ENCODE results near the gene PRG3. TPM values are rescaled to one million over a fixed set of nuclear protein-coding genes. Genes with fewer than 3 reads are reported as not detected.

PRG3 gene
- total RNA-seq, 1 experiment from 2014 or later, result not detected

- Mint-ChIP-seq H3K27ac (no peak overlapping the region), H3K4me3 (no peak overlapping the region), H3K36me3 (ENCODE audit: insufficient read depth in 1 of 3, low read depth in 3 of 3) (no peaks in the 10 kb centered on the region), H3K27me3 (ENCODE audit: low read depth) (peaks cover 44% of the 10 kb centered on the region), H3K4me1 (no peaks in the 10 kb centered on the region), H3K9me3 (no peaks in the 10 kb centered on the region)
- no peak for DNase-seq
- Histone ChIP-seq H3K4ac (ENCODE audit: low read depth, low read length) (no peak overlapping the region), H3K9me3 (ENCODE audit: control insufficient read depth, low read depth, low read length) (no peaks in the 10 kb centered on the region), H2AFZ (ENCODE audit: low read length) (no peak overlapping the region), H4K20me1 (ENCODE audit: control insufficient read depth, insufficient read depth, insufficient read length) (no peaks in the 10 kb centered on the region), H3T11ph (ENCODE audit: low read length) (no peak overlapping the region), H3K23ac (ENCODE audit: insufficient read length, low read depth, low read length) (no peak overlapping the region), H3K4me2 (ENCODE audit: insufficient read depth, insufficient read length, low read length) (no peak overlapping the region), H2BK12ac (ENCODE audit: insufficient read length, low read depth, low read length) (no peak overlapping the region), H2AK5ac (ENCODE audit: insufficient read length, low read length) (no peak overlapping the region), H3K18ac (ENCODE audit: insufficient read length, low read depth, low read length) (no peak overlapping the region), H3K4me1 (ENCODE audit: insufficient read depth, low read length) (no peaks in the 10 kb centered on the region), H3K27me3 (ENCODE audit: insufficient read depth, low read length) (no peaks in the 10 kb centered on the region; the same call in 1 of the 2 replicates), H3K27ac (ENCODE audit: insufficient read length, low read depth, low read length) (no peak overlapping the region), H4K8ac (replicated peaks; ENCODE audit: insufficient read length, low read depth, low read length) (no peak overlapping the region), H3K14ac (ENCODE audit: insufficient read depth, low read length) (no peak overlapping the region), H2BK120ac (ENCODE audit: low read depth, low read length, poor library complexity, severe bottlenecking) (no peak overlapping the region), H3K56ac (ENCODE audit: insufficient read length, low read depth, low read length) (no peak overlapping the region), H2BK5ac (ENCODE audit: insufficient read length, low read length) (no peak overlapping the region), H3K9ac (ENCODE audit: extremely low read depth, insufficient read length, low read length) (no peak overlapping the region), H3K23me2 (ENCODE audit: insufficient read length, low read depth, low read length, poor library complexity, severe bottlenecking) (no peaks in the 10 kb centered on the region), H3K79me1 (ENCODE audit: insufficient read depth, low read depth, low read length, poor library complexity, severe bottlenecking) (no peaks in the 10 kb centered on the region), H4K91ac (ENCODE audit: insufficient read length, low read depth, low read length) (no peak overlapping the region), H4K5ac (ENCODE audit: insufficient read length, low read depth, low read length) (no peak overlapping the region), H2BK15ac (ENCODE audit: low read depth, low read length) (no peak overlapping the region), H2BK20ac (ENCODE audit: low read depth, low read length, poor library complexity, severe bottlenecking) (no peak overlapping the region), H3K79me2 (ENCODE audit: insufficient read depth, low read length) (no peaks in the 10 kb centered on the region)
- WGBS (ENCODE audit: extremely low coverage, insufficient read length, low lambda C conversion rate), result no CpG with 5 or more reads among the region's 5 CpGs
- no peak for TF ChIP-seq CTCF (conservative IDR thresholded peaks at IDR 0.05)
Observed at GRCh38 chr11:57386178-57386940, 5.4 kb upstream of the PRG3 start.

Measured in H9 (cell line).